ENCODE measurements around the gene CDK12.
"Not testable (repeated sequence)": the region's sequence is repeated elsewhere in the genome, so short reads cannot be mapped to it uniquely, and the experiment has no call there.

Gene CDK12

DNA sequence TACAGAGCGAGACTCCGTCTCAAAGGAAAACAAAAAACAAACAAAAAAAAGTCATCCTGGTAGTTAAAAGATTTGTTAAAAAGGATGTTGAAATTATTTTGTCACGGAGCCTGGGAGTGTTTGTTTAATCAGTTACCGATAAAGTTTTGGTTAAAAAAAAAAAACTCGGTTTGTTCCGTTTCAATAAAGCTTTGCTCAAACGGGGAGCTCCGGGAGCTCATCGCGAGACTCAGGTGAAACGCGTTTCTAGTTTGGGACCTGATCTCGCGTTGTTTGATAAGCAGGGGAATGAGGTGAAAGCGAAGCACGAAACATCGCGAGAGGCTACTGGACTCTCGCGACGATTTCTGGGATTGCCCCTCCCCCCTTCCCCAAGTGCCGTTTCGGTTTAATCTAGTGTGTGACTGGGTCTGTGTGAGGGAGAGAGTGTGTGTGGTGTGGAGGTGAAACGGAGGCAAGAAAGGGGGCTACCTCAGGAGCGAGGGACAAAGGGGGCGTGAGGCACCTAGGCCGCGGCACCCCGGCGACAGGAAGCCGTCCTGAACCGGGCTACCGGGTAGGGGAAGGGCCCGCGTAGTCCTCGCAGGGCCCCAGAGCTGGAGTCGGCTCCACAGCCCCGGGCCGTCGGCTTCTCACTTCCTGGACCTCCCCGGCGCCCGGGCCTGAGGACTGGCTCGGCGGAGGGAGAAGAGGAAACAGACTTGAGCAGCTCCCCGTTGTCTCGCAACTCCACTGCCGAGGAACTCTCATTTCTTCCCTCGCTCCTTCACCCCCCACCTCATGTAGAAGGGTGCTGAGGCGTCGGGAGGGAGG, at the start of gene CDK12:
TSS of gene CDK12 (plus strand) at position 374 of the 813 bp plus-strand sequence. CDS start 586 bp downstream, outside the sequence.
- DNase-seq = peak; percentile 89

DNA sequence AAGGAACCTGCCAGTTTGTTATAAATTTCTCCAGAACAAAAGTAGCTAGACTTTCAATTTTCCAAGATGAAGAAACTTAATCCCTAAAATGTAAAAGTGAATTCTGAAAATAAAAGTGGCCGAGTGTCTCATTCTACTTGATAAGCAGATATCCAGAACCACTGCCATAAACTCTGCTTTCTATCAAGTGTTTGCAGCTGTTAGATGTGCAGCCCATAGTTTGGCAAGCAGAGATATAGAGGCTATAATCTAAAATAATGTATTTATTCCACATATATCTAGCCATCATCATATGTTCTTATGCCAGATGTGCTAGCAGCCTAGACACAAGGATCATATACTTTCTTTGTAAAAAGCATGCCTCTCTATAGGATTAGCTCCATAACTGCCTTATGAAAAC, 45.1 kb upstream of the CDK12 start:
- DNase-seq = no peak

- DNase-seq = no peak
Measured at GRCh38 chr17:39429600-39429999, 31.7 kb upstream of the CDK12 start.

DNA sequence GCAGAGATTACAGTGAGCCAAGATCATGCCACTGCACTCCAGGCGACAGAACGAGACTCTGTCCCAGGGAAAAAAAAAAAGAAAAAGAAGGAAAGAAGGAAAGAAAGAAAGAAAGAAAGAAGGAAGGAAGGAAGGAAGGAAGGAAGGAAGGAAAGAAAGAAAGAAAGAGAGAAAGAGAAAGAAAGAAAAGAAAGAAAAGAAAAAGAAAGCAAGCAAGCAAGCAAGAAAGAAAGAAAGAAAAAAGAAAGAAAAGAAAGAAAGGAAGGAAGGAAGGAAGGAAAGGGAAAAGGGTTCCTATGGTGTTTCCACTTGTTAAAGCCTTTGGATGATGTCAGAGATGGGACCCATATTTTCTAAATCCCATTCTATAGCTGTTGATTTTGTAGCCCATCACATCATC, 21.4 kb upstream of the CDK12 start:
- not testable (repeated sequence) for DNase-seq

DNA sequence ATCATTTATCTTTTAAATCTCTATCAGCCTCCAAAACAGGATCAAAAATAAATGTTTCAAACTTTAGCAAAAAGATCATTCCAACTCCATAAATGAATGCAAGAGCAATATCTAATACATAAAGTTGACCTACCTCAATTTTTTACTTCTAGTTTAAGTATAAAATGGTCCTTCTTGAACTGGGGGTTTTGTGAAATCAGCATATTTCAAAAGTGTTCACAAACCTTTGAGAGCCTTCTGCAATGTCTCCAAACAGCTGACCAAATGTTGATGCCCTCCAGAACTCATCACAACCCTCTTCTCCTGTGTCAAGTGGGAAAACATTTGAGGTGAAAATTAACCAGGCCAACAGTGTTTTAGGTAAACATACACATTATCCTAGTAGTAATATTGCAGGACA, 18.0 kb upstream of the CDK12 start:
- DNase-seq = no peak

DNA sequence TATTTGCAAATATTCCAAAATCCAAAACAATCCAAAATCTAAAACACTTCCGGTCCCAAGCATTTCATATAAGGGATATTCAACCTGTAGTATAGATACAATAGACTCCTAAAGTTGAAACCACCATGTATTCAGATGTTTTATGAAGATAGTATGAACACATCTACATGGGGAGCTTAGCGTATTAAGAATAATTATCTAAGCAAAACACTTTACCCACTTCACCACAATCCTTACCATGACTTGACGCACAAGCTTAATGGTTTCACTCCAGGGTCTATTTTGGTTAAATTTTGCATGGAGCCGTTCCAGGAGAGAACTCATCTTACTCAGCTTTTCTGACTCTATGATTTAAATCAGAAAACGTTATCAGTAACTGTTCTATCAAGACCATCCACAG, 13.7 kb upstream of the CDK12 start:
- no peak for DNase-seq

DNA sequence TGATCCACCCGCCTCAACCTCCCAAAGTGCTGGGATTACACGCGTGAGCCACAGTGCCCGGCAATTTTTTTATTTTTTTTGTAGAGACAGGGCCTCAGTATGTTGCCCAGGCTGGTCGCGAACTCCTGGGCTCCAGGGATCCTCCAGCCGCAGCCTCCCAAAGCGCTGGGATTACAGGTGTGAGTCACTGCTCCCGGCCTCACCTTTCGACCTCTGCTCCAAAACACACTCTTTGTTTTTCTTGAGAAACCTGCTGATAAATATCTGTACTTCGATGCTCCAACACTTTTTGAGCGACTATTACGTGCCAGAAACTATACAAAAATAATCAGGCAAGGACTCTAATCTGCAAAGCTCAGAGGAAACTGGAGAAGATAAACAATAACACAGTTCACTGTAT, 11.2 kb upstream of the CDK12 start:
- DNase-seq = no peak

- DNase-seq = peak; percentile 93
Measured at GRCh38 chr17:39450847-39451581, 10.3 kb upstream of the CDK12 start, which contains the start of gene MED1. TSS of gene MED1 (minus strand) at chr17:39451263. CDS start at chr17:39451062, 201 bp downstream.

DNA sequence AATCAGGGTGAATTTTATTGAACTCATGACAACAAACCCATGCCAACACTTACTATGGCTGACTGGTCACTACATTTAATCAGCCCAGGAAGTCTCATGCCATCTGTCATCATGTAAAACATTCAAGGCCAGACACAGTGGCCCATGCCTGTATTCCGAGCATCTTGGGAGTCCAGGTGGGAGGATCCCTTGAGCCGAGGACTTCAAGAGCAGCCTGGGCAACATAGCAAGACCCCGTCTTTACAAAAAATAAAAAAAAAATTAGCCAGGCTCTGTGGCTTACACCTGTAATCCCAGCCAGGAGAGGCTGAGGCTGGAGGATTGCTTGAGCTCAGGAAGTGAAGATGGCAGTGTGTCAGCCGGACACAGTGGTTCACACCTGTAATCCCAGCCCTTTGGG, 5.4 kb upstream of the CDK12 start:
- no peak for DNase-seq

- no peak for DNase-seq
Measured at GRCh38 chr17:39461926-39462569, 762 bp downstream of the CDK12 start.

- no peak for DNase-seq
Measured at GRCh38 chr17:39462631-39463375, 1.5 kb downstream of the CDK12 start.

DNA sequence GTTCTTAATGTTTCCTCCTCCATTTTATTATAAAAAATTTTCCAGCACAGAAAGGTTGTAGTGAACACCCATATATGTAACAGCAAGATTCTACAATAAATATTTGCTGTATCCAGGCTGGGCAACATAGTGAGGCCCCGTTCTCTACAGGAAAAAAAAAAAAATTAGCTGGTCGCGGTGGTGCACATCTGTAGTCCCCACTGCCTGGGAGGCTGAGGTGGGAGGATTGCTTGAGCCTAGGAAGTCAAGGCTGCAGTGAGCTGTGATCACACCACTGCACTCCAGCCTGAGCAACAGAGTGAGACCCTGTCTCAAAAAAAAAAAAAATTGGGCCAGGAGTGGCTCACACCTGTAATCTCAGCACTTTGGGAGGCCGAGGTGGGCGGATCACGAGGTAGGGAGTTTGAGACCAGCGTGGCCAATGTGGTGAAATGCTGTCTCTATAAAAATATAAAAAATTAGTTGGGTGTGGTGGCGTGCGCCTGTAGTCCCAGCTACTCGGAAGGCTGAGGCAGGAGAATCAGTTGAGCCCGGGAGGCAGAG, 3.4 kb downstream of the CDK12 start:
- not testable (repeated sequence) for DNase-seq

GRCh38 chr17:39468610-39469009, 7.3 kb downstream of the CDK12 start:
- DNase-seq = not testable (repeated sequence)

DNA sequence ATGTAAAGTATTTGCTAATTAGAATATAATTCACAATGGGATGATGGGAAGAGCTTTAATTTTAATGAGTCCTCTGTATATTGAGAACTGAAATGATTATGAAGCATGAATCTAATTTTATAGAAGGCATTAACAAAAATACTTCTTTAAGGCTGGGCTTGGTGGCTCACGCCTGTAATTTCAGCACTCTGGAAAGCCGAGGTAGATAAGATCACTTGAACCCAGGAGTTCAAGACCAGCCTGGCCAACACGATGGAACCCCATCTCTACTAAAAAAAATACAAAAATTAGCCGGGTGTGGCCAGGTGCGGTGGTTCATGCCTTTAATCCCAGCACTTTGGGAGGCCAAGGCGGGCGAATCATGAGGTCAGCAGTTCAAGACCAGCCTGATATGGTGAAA, 12.0 kb downstream of the CDK12 start:
- DNase-seq = no peak

GRCh38 chr17:39479631-39480030, 18.3 kb downstream of the CDK12 start:
- DNase-seq = not testable (repeated sequence)

GRCh38 chr17:39483506-39483905, 22.2 kb downstream of the CDK12 start:
- no peak for DNase-seq

- DNase-seq = no peak
Measured at GRCh38 chr17:39484178-39484577, 22.9 kb downstream of the CDK12 start.

DNA sequence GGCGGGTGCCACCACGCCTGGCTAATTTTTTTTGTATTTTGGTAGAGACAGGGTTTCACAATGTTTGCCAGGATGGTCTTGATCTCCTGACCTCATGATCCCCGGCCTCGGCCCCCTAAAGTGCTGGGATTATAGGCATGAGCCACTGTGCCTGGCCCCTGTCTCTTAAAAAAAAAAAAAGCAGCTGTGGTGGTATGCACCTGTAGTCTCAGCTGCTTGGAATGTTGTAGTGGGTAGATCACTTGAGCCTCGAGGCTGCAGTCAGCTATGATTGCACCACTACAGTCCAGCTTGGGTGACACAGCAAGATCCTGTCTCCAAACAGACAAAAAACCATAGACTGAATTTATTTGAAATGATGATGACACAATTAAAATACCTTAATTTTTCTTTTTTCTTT, 24.3 kb downstream of the CDK12 start:
- no peak for DNase-seq

DNA sequence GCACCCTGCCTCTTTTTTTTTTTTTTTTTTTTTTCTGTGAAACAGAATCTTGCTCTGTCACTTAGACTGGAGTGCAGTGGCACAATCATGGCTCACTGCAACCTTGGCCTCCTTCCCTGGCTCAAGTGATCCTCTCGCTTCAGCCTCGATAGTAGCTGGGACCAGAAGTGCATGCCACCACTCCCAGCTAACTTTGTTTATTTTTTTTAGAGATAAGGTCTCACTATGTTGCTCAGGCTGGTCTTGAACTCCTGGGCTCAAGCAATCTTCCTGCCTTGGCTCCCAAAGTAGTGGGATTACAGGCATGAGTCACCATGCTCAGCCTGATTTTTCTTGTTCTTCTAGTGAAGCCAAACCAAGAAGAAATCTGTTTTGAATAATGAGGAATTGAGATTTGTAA, 25.0 kb downstream of the CDK12 start:
- no peak for DNase-seq

- not testable (repeated sequence) for DNase-seq
Measured at GRCh38 chr17:39487490-39487889, 26.2 kb downstream of the CDK12 start.

DNA sequence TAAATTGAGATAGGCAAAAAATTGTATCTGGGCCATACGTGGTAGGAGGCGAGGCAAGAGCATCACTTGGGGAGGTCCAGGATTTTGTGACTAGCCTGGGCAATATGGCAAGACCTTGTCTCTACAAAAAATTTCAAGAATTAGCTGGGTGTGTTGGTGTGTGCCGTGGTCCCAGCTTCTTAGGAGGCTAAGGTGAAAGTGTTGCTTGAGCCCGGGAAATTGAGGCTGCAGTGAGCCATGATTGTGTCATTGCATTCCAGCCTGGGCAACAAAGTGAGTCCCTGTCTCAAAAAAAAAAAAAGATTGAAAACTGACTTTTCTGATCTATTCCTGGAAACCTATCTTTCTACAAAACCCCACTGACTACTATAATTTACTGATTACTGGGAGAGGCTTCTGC, 26.7 kb downstream of the CDK12 start:
- no peak for DNase-seq

DNA sequence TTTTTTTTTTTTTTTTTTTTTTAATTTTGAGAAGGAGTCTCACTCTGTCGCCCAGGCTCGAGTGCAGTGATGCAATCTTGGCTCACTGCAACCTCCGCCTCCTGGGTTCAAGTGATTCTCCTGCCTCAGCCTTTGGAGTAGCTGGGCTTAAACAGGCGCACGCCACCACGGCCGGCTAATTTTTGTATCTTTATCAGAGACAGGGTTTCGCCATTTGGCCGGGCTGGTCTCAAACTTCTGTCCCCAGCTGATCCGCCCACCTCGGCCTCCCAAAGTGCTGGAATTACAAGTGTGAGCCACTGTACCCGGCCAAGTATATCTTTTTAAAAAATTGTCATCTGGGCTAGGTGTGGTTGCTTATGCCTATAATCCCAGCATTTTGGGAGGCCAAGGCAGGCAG, 35.6 kb downstream of the CDK12 start:
- not testable (repeated sequence) for DNase-seq

DNA sequence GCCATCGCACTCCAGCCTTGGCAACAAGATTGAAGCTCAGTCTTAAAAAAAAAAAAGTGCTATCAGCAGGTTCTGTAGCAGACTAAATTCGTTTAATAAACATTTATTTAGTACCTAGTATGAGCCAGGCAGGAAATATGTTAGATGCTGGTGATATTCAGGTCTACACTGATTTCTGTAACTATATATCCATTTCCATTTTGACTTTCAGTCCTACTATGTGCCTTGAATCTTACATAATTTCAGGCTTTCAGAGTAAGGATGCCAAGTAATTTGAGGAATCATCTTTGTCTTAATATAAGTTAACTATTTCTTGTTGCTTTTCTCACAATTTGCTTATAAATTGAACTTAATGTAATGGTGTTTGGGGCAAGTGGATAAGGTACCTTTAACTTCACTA, 46.2 kb downstream of the CDK12 start:
- DNase-seq = no peak
